IPS-18a (cell line): ENCODE results near the gene AP1G2.

Experiments used
- H3K27ac ChIP-seq: one replicate; pipeline ENCODE4 v1.5.1; 2013; ENCODE audit warnings: low read length
- H3K27me3 ChIP-seq: one replicate; pipeline ENCODE4 v1.6.1; 2013; ENCODE audit warnings: mild to moderate bottlenecking, low read length; ENCODE audit not compliant: control insufficient read depth, insufficient read depth
- H3K36me3 ChIP-seq: one replicate; pipeline ENCODE4 v1.6.1; 2013; ENCODE audit warnings: low read depth, low read length; ENCODE audit not compliant: control insufficient read depth
- H3K4me1 ChIP-seq: one replicate; pipeline ENCODE4 v1.6.1; 2013; ENCODE audit warnings: low read depth, low read length; ENCODE audit not compliant: control insufficient read depth
- H3K4me3 ChIP-seq: one replicate; pipeline ENCODE4 v1.5.1; 2013; ENCODE audit warnings: low read length
- H3K9ac ChIP-seq: one replicate; pipeline ENCODE4 v1.6.1; 2013; ENCODE audit warnings: mild to moderate bottlenecking, low read length, moderate library complexity
- H3K9me3 ChIP-seq: one replicate; pipeline ENCODE4 v1.6.1; 2013; ENCODE audit warnings: low read depth, low read length; ENCODE audit not compliant: control insufficient read depth

AP1G2 gene

GRCh38 chr14:23525611-23526010 lies 42.0 kb downstream of the AP1G2 start:
- Histone ChIP-seq H3K27me3 (no peaks in the 10 kb centered on the region), H3K36me3 (peaks cover 20% of the 10 kb centered on the region), H3K4me3 (no peak overlapping the region), H3K9ac (no peak overlapping the region), H3K4me1 (peaks cover 6% of the 10 kb centered on the region), H3K27ac (no peak overlapping the region), H3K9me3 (no peaks in the 10 kb centered on the region)

DNA sequence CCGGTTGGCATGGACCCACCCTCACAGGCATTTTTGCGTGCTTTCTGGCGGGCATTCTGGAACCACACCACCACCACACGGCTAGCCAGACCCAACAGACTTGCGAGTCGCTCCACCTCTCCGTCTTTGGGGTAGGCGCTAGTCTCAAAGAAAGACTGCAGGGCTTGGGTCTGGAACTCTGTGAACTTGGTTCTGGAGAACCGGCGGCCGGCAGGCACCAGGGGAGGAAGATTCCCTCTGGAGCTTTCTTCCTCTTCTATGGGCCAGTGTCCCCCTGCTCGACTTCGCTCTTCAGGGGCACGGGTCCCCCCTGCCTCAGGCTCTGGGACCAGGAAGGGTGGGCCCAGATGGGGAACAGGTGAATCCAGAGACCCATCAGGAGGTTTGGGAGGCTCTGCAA lies 42.6 kb downstream of the AP1G2 start:
- Histone ChIP-seq H3K27me3 (no peaks in the 10 kb centered on the region), H3K4me1 (peaks cover 8% of the 10 kb centered on the region), H3K9ac (no peak overlapping the region), H3K4me3 (no peak overlapping the region), H3K27ac (no peak overlapping the region), H3K9me3 (no peaks in the 10 kb centered on the region), H3K36me3 (peaks cover 20% of the 10 kb centered on the region)

- Histone ChIP-seq H3K9me3 (no peaks in the 10 kb centered on the region), H3K27me3 (no peaks in the 10 kb centered on the region), H3K9ac (no peak overlapping the region), H3K27ac (no peak overlapping the region), H3K4me3 (no peak overlapping the region), H3K36me3 (peaks cover 17% of the 10 kb centered on the region), H3K4me1 (peaks cover 14% of the 10 kb centered on the region)
Measured at GRCh38 chr14:23523229-23524016, 44.2 kb downstream of the AP1G2 start.

DNA sequence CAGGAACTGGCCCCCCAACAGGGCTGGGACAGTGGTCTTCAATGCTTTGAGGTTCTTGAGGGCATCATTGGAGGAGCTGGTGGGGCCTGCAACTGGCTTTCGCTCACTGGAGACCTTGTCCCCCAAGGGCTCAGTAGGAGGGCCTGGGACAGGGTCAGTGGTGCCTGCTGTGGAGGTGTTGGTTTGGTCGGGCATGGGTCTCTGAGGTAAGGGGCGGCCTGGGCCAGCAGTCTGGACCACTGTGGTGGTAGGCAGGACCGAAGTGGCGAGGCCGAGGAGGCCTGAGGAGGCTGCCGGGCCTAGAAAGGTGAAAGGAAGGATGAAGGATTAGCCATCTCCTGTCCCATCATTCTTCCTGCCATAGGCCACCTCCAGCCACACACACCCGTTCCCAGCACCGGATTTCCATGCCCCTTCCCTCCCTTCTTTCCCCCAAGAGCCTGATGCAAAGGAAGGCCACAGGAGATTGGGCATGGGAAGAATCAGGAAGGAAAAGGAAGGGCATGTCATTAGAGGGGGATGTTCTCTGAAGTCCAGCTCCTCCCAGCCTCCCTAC lies 44.9 kb downstream of the AP1G2 start:
- H3K4me3 ChIP-seq: no peak overlapping the region
- H3K9me3 ChIP-seq: no peaks in the 10 kb centered on the region
- H3K27ac ChIP-seq: no peak overlapping the region
- H3K9ac ChIP-seq: no peak overlapping the region
- H3K4me1 ChIP-seq: peaks cover 19% of the 10 kb centered on the region
- H3K36me3 ChIP-seq: peaks cover 17% of the 10 kb centered on the region
- H3K27me3 ChIP-seq: no peaks in the 10 kb centered on the region

DNA sequence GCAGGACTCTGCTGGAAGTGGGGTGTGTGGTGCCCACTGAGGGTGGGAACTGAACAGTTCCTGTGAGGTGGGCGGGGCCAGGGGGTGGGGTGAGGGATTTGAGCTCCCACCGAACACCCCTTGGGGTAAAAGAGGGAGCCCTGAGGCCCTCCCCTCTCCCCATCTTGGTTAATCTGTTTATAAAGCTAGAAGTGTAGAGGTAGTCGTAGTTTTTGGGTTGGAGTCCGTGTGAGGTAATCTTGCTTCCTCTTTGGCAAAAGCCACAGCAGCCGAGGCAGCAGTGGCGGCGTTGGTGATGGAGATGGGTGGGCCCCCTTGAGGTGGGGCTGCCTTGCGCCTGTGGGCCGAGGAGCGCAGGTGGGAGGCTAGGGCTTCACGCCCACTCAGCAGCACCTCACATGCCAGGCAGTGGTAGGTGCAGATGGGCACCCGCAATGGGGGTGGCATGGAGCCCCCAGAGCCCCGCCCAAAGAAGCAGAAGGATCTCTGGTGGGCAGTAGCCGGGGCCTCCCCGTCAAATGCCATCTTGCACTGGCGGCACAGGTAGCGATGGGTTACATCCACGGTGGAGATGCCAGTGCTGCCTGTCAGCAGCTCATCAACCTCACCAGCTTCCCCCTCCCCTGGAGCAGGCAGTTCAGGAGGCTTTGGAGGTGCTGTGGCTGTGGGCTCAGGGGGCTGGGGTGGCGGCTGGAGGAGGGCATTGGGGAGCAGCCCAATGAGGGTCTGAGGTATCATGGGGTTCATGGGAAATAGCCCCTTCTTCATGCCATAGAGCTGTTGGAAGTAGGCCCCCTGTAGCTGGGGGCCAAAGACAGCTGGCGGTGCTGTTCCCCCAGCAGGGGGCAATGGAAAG lies 45.6 kb downstream of the AP1G2 start:
- Histone ChIP-seq H3K27me3 (no peaks in the 10 kb centered on the region), H3K36me3 (peaks cover 12% of the 10 kb centered on the region), H3K9ac (no peak overlapping the region), H3K4me1 (peaks cover 20% of the 10 kb centered on the region), H3K27ac (no peak overlapping the region), H3K4me3 (no peak overlapping the region), H3K9me3 (no peaks in the 10 kb centered on the region)

DNA sequence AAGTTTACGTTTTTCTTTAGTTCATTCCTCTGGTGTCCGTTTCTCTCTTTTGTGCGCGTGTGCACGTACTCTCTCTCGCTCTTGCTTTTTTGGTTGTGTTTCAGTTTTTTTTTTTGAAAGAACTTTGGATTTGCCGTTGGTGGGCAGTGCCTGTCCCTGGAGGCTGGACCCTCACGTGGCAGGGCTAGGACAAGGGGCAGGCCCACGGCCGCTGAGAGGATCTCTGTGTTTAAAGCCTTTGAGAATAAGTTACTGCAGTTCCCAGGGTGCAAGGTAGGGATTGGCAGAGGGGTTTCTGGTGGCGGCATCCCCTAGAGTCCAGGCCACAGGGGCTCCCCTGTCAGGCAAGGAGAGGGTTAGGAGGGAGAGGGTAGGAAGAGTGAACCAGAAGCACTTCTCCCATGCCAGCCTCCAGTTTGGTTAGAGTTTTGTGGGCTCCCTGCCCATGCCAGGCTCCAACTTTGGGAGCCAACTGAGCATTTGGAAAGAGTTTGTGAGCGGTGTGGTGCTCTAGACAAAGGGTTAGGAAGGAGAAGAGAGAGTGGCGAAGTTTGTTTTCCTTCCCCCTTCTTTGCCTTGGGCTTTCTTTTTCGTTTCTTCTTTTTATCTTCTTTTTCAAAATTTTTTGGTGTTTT lies 46.6 kb downstream of the AP1G2 start:
- Histone ChIP-seq H3K4me1 (peaks cover 20% of the 10 kb centered on the region), H3K9ac (no peak overlapping the region), H3K9me3 (no peaks in the 10 kb centered on the region), H3K36me3 (peaks cover 2% of the 10 kb centered on the region), H3K27me3 (peaks cover 5% of the 10 kb centered on the region), H3K27ac (no peak overlapping the region), H3K4me3 (no peak overlapping the region)

- no peak overlapping the region for H3K9ac ChIP-seq
- no peaks in the 10 kb centered on the region for H3K9me3 ChIP-seq
- no peak overlapping the region for H3K27ac ChIP-seq
- no peaks in the 10 kb centered on the region for H3K36me3 ChIP-seq
- peaks cover 20% of the 10 kb centered on the region for H3K4me1 ChIP-seq
- no peak overlapping the region for H3K4me3 ChIP-seq
- peaks cover 5% of the 10 kb centered on the region for H3K27me3 ChIP-seq
Measured at GRCh38 chr14:23518709-23519108, 48.9 kb downstream of the AP1G2 start.

DNA sequence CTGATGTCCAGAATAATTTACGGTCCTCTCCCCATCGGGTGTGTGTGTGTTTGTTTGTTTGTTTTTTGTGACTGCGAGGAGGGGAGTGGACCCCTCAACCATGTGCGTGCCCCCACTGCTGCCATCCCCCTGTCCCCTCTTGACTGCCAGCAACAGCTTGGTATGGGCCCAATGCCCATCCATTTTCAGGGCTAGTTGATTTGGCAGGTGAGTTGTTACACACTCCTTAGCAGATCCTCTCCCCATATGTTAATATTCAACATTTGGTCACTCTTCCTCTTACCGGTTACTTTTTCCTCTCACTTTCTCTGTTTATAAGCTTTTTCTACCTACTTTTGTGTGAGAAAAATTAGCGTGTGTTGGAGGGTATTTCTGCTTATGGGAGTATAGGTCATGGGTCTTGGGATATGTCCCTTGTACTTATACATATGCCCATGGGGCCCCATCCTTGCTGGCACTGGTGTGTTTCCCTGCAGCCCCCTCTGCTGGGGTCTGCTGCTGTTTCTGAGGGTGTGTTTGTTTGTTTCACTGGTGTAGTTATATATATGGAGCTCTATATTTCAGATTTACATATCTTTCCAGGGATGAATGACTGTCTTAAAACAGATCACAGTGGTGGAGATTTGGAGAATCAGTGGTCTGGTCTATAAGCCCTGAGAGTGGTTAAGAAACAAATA lies 49.8 kb downstream of the AP1G2 start:
- no peak overlapping the region for H3K9ac ChIP-seq
- no peaks in the 10 kb centered on the region for H3K9me3 ChIP-seq
- peaks cover 20% of the 10 kb centered on the region for H3K4me1 ChIP-seq
- no peak overlapping the region for H3K4me3 ChIP-seq
- H3K36me3 ChIP-seq: no peaks in the 10 kb centered on the region
- no peak overlapping the region for H3K27ac ChIP-seq
- H3K27me3 ChIP-seq: peaks cover 5% of the 10 kb centered on the region

GRCh38 chr14:23514644-23514957 lies 53.0 kb downstream of the AP1G2 start:
- Histone ChIP-seq H3K27me3 (peaks cover 5% of the 10 kb centered on the region), H3K9me3 (no peaks in the 10 kb centered on the region), H3K4me3 (no peak overlapping the region), H3K9ac (no peak overlapping the region), H3K4me1 (peaks cover 15% of the 10 kb centered on the region), H3K36me3 (no peaks in the 10 kb centered on the region), H3K27ac (no peak overlapping the region)

DNA sequence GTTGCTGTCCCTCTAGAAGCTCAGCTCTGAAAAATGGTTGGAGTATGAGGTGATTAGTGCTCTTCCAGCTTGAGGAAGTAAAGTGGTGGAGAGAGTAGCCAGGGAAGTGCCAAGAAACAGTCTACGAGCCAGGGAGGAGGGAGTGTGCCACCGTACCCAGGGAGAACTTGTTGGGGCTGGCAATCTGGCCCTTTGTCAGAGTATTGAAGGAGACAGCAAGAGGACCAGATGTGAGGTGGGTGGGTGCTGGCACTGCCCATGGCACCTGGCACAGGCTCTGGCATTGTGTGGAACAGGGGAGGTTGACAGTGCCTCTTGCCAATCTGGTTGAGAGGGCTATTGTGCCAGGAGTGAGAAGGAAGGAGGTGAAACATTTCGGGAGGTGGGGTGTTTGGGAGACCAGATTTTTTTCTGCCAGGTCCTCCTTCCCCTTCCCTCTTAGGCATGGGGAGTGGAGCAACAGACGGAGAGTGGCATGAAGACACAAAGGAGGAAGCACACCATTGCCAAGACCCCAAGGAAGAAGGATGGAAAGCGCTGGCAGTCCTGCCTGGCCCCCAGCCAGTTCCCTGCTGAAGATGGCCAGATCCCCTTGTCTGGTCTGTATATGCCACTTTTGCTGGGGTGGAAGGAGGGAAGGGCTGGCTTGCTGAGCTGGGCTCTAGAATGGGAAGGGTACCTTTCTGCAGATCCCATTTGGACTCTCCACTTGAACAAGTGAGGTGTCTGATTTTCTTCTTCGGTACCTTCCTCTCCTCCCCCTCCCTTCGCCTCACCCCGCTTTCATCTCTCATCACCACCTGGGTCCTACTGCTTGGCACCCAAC lies 53.6 kb downstream of the AP1G2 start:
- peaks cover 14% of the 10 kb centered on the region for H3K4me1 ChIP-seq
- H3K9me3 ChIP-seq: no peaks in the 10 kb centered on the region
- no peaks in the 10 kb centered on the region for H3K36me3 ChIP-seq
- H3K27ac ChIP-seq: no peak overlapping the region
- peaks cover 5% of the 10 kb centered on the region for H3K27me3 ChIP-seq
- no peak overlapping the region for H3K4me3 ChIP-seq
- H3K9ac ChIP-seq: no peak overlapping the region
